Measurements from ENCODE around the gene IKZF4.

- no peak for TF ChIP-seq CTCF (IDR thresholded peaks at IDR 0.05)
- no peak for TF ChIP-seq POLR2A (IDR thresholded peaks at IDR 0.05)
Observed at GRCh38 chr12:56029666-56030293, 8.9 kb downstream of the IKZF4 start.

Measured in lower leg skin (tissue), 3 donors.